Measurements from ENCODE around the gene IRF2BPL.

DNA sequence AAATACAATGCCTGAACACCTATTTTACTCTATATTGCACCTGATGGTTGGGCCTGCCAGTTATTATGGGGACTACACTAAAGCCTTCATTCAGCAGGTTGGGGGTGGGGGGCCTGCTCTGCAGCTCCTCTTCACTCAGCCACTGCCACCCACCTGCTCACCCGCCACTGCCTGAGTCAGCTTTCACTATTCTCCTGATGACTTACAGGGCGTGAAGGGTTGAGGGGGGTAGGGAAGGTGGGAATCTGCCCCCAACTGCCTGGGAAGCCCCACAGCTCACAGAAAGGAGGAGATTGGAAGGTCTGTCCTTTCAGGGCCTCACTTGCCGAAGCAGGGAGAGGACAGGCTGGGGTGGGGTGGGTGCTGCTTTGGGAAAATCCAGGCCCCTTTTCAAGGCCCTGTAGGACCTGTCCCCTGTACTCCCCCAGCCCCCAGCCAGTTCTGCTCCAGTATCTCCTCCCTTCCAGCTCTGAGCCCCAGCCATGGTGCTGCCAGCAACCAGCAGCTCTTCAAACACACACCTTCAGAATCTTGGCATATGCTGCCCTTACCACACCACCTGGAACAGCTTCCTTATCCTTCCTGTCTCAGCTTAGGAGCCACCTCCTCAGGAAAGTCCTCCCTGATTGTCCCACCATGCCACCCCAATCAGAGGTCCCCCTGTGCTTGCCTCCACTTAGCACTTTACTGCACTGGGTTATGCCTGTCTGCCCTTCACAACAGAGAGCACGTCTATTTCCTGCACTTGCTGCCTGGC is 33.1 kb downstream of the IRF2BPL start:
- TF ChIP-seq, protein P1, sequence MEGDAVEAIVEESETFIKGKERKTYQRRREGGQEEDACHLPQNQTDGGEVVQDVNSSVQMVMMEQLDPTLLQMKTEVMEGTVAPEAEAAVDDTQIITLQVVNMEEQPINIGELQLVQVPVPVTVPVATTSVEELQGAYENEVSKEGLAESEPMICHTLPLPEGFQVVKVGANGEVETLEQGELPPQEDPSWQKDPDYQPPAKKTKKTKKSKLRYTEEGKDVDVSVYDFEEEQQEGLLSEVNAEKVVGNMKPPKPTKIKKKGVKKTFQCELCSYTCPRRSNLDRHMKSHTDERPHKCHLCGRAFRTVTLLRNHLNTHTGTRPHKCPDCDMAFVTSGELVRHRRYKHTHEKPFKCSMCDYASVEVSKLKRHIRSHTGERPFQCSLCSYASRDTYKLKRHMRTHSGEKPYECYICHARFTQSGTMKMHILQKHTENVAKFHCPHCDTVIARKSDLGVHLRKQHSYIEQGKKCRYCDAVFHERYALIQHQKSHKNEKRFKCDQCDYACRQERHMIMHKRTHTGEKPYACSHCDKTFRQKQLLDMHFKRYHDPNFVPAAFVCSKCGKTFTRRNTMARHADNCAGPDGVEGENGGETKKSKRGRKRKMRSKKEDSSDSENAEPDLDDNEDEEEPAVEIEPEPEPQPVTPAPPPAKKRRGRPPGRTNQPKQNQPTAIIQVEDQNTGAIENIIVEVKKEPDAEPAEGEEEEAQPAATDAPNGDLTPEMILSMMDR (IDR thresholded peaks at IDR 0.05), result no peak
- no peak for TF ChIP-seq POLR2AphosphoS5 (IDR thresholded peaks at IDR 0.05)

Data from transverse colon (tissue), 4 donors.